Measurements from ENCODE around the gene FAM219A.
"Not testable (repeated sequence)": the region's sequence is repeated elsewhere in the genome, so short reads cannot be mapped to it uniquely, and the experiment has no call there.

FAM219A gene

GRCh38 chr9:34440017-34440416, 18.4 kb downstream of the FAM219A start:
- DNase-seq = no peak

GRCh38 chr9:34438465-34438864, 19.9 kb downstream of the FAM219A start:
- DNase-seq = not testable (repeated sequence)

- not testable (repeated sequence) for DNase-seq
Observed at GRCh38 chr9:34437926-34438307, 20.5 kb downstream of the FAM219A start.

- DNase-seq = peak; percentile 56
Observed at GRCh38 chr9:34437006-34437925, 21.1 kb downstream of the FAM219A start.

GRCh38 chr9:34431667-34432066, 26.7 kb downstream of the FAM219A start:
- DNase-seq = no peak

GRCh38 chr9:34430843-34431437, 27.4 kb downstream of the FAM219A start:
- DNase-seq = no peak

- no peak for DNase-seq
Observed at GRCh38 chr9:34428325-34428958, 29.9 kb downstream of the FAM219A start.

- no peak for DNase-seq
Observed at GRCh38 chr9:34426347-34427074, 31.9 kb downstream of the FAM219A start.

- DNase-seq = no peak
Observed at GRCh38 chr9:34419716-34420504, 38.5 kb downstream of the FAM219A start.

GRCh38 chr9:34417734-34418133, 40.6 kb downstream of the FAM219A start:
- no peak for DNase-seq

- DNase-seq = no peak
Observed at GRCh38 chr9:34413231-34413852, 45.0 kb downstream of the FAM219A start.

GRCh38 chr9:34412336-34412735, 46.0 kb downstream of the FAM219A start:
- DNase-seq = no peak

- no peak for DNase-seq
Observed at GRCh38 chr9:34409154-34409553, 49.2 kb downstream of the FAM219A start.

- DNase-seq = no peak
Observed at GRCh38 chr9:34408173-34408572, 50.2 kb downstream of the FAM219A start.

- no peak for DNase-seq
Observed at GRCh38 chr9:34406219-34406618, 52.2 kb downstream of the FAM219A start.

GRCh38 chr9:34405719-34406118, 52.7 kb downstream of the FAM219A start:
- no peak for DNase-seq

GRCh38 chr9:34403554-34404380, 54.6 kb downstream of the FAM219A start:
- no peak for DNase-seq

GRCh38 chr9:34400686-34401602, 57.4 kb downstream of the FAM219A start:
- no peak for DNase-seq

- no peak for DNase-seq
Observed at GRCh38 chr9:34400275-34400674, 58.1 kb downstream of the FAM219A start.

- no peak for DNase-seq
Observed at GRCh38 chr9:34399729-34400128, 58.6 kb downstream of the FAM219A start.
